HFFc6 (cell line): ENCODE data around the gene UBTD1. TPM values are rescaled to one million over a fixed set of nuclear protein-coding genes. Genes with fewer than 3 reads are reported as not detected.
"Not testable (repeated sequence)": the region's sequence is repeated elsewhere in the genome, so short reads cannot be mapped to it uniquely, and the experiment has no call there.

ENCODE experiments used
- DNase-seq: peaks from one replicate; pipeline ENCODE4 v3.0.0-alpha.2; 2018
- H3K27ac Mint-ChIP-seq: 2 replicates; pipeline ENCODE4 v1.8.0; 2020; ENCODE audit warnings: mild to moderate bottlenecking, mixed read lengths
- H3K27me3 Mint-ChIP-seq: 2 replicates; pipeline ENCODE4 v1.8.0; 2021; ENCODE audit warnings: mild to moderate bottlenecking, moderate library complexity, mixed read lengths; ENCODE audit not compliant: insufficient read depth
- H3K36me3 Mint-ChIP-seq: 2 replicates; pipeline ENCODE4 v1.8.0; 2021; ENCODE audit warnings: low read depth, mixed read lengths
- H3K4me1 Mint-ChIP-seq: 2 replicates; pipeline ENCODE4 v1.8.0; 2020; ENCODE audit warnings: low read depth, mixed read lengths
- H3K4me3 Mint-ChIP-seq: 2 replicates; pipeline ENCODE4 v1.8.0; 2020; ENCODE audit warnings: mild to moderate bottlenecking, moderate library complexity, mixed read lengths
- H3K9me3 Mint-ChIP-seq: 2 replicates; pipeline ENCODE4 v1.8.0; 2020; ENCODE audit warnings: mild to moderate bottlenecking, mixed read lengths
- total RNA-seq, 6 experiments: library from RNA; stranded (reverse); fragmentation: NEBNext Ultra II Directional; extraction: Animal tissue kit (Norgen Biotek cat#: 25700); gene quantifications; 2 replicates in 1 of 6; 3 replicates in 5 of 6; pipeline ENCODE4 v1.2.3, GENCODE V29; 2021
- TF ChIP-seq, protein P1 (sequence below): fragments of 200-600 bp; sonication (generic); IDR thresholded peaks from 2 replicates; pipeline ENCODE4 v1.5.0; 2021; ENCODE audit warnings: antibody characterized with exemption, mild to moderate bottlenecking

The UBTD1 gene
- total RNA-seq, 6 experiments from 2014 or later, result 31.3 to 42.1 (median 34.8) TPM

DNA sequence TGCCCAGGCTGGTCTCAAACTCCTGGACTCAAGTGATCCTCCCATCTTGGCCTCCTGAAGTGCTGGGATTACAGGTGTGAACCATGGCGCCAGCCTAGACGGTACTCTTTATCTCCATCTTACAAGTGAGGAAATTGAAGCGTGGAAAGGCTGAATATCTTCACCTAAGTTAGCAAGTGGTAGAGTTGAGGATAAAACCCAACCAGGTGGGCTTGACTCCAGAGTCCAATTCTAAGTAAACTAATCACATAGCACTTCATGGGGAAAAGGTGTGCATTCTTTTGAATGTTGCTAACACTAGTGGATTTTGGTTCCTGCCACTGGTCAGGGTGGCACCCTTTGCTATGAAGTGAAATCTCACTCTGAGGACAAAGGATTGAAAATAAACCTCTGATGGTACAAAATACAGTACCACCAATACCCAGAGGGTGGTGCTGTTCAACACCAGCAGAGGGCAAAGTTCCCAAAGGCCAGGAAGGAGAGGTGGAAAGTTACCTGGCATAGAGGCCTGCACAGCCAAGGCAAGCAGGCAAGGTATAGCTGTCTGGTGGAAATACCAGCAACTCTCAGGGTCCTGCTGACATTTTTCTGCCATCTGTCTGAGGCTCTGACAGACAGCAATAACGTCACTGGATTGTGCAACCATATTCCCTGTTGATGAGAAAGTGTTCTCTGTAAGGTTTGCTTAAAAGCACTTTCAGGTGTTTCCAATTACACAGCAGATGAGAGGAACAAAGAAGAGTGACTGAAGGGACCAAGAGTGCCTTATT lies 35.2 kb upstream of the UBTD1 start:
- Mint-ChIP-seq H3K4me3 (no peak overlapping the region), H3K9me3 (no peaks in the 10 kb centered on the region), H3K4me1 (peaks cover 24% of the 10 kb centered on the region), H3K36me3 (peaks cover 47% of the 10 kb centered on the region), H3K27me3 (no peaks in the 10 kb centered on the region; the same call in 1 of the 2 replicates), H3K27ac (peak overlapping the region; percentile 75)
- DNase-seq, result peak; percentile 50
- TF ChIP-seq, protein P1, sequence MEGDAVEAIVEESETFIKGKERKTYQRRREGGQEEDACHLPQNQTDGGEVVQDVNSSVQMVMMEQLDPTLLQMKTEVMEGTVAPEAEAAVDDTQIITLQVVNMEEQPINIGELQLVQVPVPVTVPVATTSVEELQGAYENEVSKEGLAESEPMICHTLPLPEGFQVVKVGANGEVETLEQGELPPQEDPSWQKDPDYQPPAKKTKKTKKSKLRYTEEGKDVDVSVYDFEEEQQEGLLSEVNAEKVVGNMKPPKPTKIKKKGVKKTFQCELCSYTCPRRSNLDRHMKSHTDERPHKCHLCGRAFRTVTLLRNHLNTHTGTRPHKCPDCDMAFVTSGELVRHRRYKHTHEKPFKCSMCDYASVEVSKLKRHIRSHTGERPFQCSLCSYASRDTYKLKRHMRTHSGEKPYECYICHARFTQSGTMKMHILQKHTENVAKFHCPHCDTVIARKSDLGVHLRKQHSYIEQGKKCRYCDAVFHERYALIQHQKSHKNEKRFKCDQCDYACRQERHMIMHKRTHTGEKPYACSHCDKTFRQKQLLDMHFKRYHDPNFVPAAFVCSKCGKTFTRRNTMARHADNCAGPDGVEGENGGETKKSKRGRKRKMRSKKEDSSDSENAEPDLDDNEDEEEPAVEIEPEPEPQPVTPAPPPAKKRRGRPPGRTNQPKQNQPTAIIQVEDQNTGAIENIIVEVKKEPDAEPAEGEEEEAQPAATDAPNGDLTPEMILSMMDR, result peak; percentile 95

DNA sequence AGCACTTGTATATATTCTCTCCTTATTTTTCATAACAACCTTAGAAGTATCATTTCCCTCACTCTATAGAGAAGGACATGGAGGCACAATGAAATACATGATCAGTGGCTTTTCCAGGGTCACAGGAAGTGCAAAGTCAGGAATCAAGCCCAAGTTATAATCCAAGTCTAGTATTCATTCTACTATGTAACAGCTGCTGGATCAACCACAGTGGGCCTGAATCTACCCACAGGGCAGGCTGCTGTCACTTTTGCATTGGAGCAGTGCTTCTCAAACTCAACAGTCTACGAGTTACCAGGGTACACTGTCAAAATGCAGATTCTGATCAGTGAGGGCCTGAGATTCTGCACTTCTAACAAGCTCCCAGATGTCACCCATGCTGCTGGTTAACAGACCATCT lies 34.5 kb upstream of the UBTD1 start:
- TF ChIP-seq, protein P1, result no peak
- H3K27ac Mint-ChIP-seq, result peak overlapping the region; percentile 75
- H3K27me3 Mint-ChIP-seq, result no peaks in the 10 kb centered on the region; the same call in 1 of the 2 replicates
- peaks cover 41% of the 10 kb centered on the region for H3K36me3 Mint-ChIP-seq
- no peak overlapping the region for H3K4me3 Mint-ChIP-seq
- peaks cover 24% of the 10 kb centered on the region for H3K4me1 Mint-ChIP-seq
- DNase-seq, result no peak
- H3K9me3 Mint-ChIP-seq, result no peaks in the 10 kb centered on the region

DNA sequence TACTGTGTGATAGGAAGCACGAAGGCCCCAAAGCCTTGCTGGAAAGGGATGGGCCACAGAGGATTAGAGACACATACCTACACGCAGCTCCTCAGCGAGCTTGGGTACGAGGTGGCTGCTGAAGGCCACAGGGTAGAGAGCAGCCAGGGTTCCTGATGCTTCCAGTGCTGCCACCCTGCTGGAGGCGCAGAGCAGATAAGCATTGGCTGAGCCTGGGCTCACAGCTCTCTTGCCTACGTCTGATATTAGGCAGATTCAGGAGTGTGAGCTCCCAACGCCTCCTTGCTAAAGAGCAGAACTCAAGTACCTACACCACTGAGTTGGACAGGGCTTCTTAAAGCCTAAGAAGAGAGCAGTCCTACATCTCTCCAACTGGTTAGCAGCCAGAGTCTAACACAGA lies 32.7 kb upstream of the UBTD1 start:
- DNase-seq, result no peak
- H3K4me1 Mint-ChIP-seq, result peaks cover 24% of the 10 kb centered on the region
- H3K27me3 Mint-ChIP-seq, result no peaks in the 10 kb centered on the region
- H3K4me3 Mint-ChIP-seq, result no peak overlapping the region
- H3K36me3 Mint-ChIP-seq, result peaks cover 26% of the 10 kb centered on the region
- H3K9me3 Mint-ChIP-seq, result no peaks in the 10 kb centered on the region
- peak overlapping the region; percentile 22; the same call in 1 of the 2 replicates for H3K27ac Mint-ChIP-seq
- TF ChIP-seq, protein P1, result no peak

DNA sequence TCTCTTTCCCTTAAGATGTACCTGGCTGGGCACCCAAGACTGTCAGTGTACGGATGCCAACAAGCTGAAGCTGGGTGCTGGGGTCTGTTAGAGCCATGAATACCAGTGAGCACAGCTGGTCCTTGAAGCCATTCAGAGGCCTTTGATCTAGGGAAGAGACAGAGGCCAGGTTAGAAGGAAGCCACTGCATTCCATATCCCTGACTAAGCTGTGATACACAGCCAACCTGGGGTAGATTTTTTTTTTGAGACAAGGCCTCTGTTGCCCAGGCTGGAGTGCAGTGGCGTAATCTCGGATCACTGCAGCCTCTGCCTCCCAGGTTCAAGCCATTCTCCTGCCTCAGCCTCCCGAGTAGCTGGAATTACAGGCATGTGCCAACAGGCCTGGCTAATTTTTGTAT lies 32.0 kb upstream of the UBTD1 start:
- H3K27me3 Mint-ChIP-seq, result no peaks in the 10 kb centered on the region
- DNase-seq, result peak; percentile 6
- H3K27ac Mint-ChIP-seq, result peak overlapping the region; percentile 22
- TF ChIP-seq, protein P1, result no peak
- peaks cover 24% of the 10 kb centered on the region for H3K4me1 Mint-ChIP-seq
- H3K9me3 Mint-ChIP-seq, result no peaks in the 10 kb centered on the region
- no peak overlapping the region for H3K4me3 Mint-ChIP-seq
- H3K36me3 Mint-ChIP-seq, result peaks cover 24% of the 10 kb centered on the region

DNA sequence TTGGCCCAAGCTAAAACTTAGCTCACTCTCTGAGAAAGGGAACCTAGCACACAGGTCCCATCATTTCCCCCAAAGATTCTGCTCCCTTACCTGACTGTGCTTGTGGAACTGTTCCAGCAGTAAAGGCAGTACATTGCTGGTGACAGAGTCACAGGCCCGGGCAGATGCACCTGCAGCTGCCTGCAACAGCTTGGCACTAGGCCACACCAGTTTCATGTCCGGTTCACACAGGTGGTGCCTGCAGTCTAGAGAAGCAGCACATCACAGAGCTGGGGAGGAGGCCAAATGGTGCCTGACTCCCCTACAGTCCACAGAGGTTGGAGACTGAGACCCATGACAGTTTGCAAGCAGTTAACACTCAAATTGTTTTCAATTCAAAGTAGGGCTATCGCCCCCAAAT lies 30.6 kb upstream of the UBTD1 start:
- no peaks in the 10 kb centered on the region for H3K9me3 Mint-ChIP-seq
- DNase-seq, result no peak
- H3K27ac Mint-ChIP-seq, result no peak overlapping the region; the same call in 1 of the 2 replicates
- TF ChIP-seq, protein P1, result no peak
- H3K4me1 Mint-ChIP-seq, result peaks cover 24% of the 10 kb centered on the region
- H3K4me3 Mint-ChIP-seq, result no peak overlapping the region
- no peaks in the 10 kb centered on the region; the same call in 1 of the 2 replicates for H3K27me3 Mint-ChIP-seq
- peaks cover 20% of the 10 kb centered on the region for H3K36me3 Mint-ChIP-seq

DNA sequence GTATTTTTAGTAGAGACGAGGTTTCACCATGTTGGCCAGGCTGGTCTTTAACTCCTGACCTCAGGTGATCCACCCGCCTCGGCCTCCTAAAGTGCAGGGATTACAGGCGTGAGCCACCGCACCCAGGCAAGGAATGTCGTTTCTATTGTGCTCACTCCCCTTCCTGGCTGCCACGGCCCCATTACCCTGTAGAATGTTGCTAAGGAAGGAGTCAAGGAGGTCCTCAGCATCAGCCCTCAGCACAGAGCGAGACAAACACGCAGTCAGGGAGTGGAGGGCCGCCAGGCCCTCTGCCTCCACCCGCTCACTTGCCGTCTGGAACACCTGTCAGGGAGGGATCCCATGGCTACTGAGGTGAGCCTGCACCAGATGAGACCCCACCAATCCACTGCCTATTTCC lies 29.9 kb upstream of the UBTD1 start:
- H3K27me3 Mint-ChIP-seq, H3K9me3 Mint-ChIP-seq, DNase-seq, H3K4me3 Mint-ChIP-seq, H3K27ac Mint-ChIP-seq: not testable (repeated sequence)
- H3K4me1 Mint-ChIP-seq, result peaks cover 18% of the 10 kb centered on the region
- peaks cover 22% of the 10 kb centered on the region for H3K36me3 Mint-ChIP-seq
